ENCODE results near the gene FZD2. TPM values are rescaled to one million over a fixed set of nuclear protein-coding genes. Genes with fewer than 3 reads are reported as not detected.
A peak's percentile ranks its signal among the peaks of the same experiment; 100 is the strongest.

Gene FZD2
- total and polyA plus RNA-seq, 9 of the 15 experiments (the other 6 are each of a cell fraction or from before 2014, with no cell fraction given), result 0.03 to 4.5 (median 1.1) TPM; not detected in 1

- no peak for TF ChIP-seq MEF2D (tag; conservative IDR thresholded peaks at IDR 0.05; ENCODE audit: low read depth)
- TF ChIP-seq ELK1 (CRISPR knock-in tag; IDR thresholded peaks at IDR 0.05), result no peak
- no peak for TF ChIP-seq ZC3H8 (IDR thresholded peaks at IDR 0.05)
- no peak for TF ChIP-seq CBFA2T2 (conservative IDR thresholded peaks at IDR 0.05)
- TF ChIP-seq CREB3 (tag; conservative IDR thresholded peaks at IDR 0.05; ENCODE audit: low read depth), result no peak
- TF ChIP-seq ZNF511 (CRISPR knock-in tag; IDR thresholded peaks at IDR 0.05), result no peak
- TF ChIP-seq CGGBP1 (CRISPR knock-in tag; IDR thresholded peaks at IDR 0.05), result no peak
- TF ChIP-seq EP400 (IDR thresholded peaks at IDR 0.05), result peak; percentile 60
- no peak for TF ChIP-seq MITF (IDR thresholded peaks at IDR 0.05)
- no peak for TF ChIP-seq PTTG1 (tag; IDR thresholded peaks at IDR 0.05; ENCODE audit: low read depth)
- TF ChIP-seq POLR2AphosphoS5 (IDR thresholded peaks at IDR 0.05; ENCODE audit: control insufficient read depth, insufficient read depth, low read depth, low read length), result no peak
- no peak for TF ChIP-seq ZEB2 (IDR thresholded peaks at IDR 0.05)
- no peak for TF ChIP-seq ZNF518B (CRISPR knock-in tag; IDR thresholded peaks at IDR 0.05)
- no peak for TF ChIP-seq ARID2 (IDR thresholded peaks at IDR 0.05)
- no peak for TF ChIP-seq ZNF3 (CRISPR knock-in tag; IDR thresholded peaks at IDR 0.05)
- TF ChIP-seq ZNF76 (CRISPR knock-in tag; IDR thresholded peaks at IDR 0.05; ENCODE audit: borderline replicate concordance), result no peak
- TF ChIP-seq NONO (IDR thresholded peaks at IDR 0.05; ENCODE audit: low read depth in 2 of 2, low read length in 1 of 2), result no peak
- TF ChIP-seq KDM4B (IDR thresholded peaks at IDR 0.05; ENCODE audit: borderline replicate concordance in 2 of 2, low read depth in 1 of 2), result 0 out of 4 replicates have a peak, but pooled peaks of 1 of the 2 experiments have one; percentile 43
- TF ChIP-seq RFX7 (CRISPR knock-in tag; IDR thresholded peaks at IDR 0.05), result no peak
- TF ChIP-seq ZBED1 (IDR thresholded peaks at IDR 0.05), result no peak
Observed at GRCh38 chr17:44556832-44557606, at the start of gene FZD2 (continued).

All from K562 (cell line).